Fibroblast of mammary gland (primary cell): ENCODE measurements around the gene FBXW2.

Experiments used
- DNase-seq: peaks from one replicate; pipeline ENCODE4 v3.0.0-alpha.2; 2010; ENCODE audit warnings: low read depth
- H3K4me3 ChIP-seq: 2 replicates; pipeline ENCODE4 v1.5.1; 2011; ENCODE audit warnings: low read depth, mild to moderate bottlenecking, low read length, moderate library complexity; ENCODE audit not compliant: control insufficient read depth
- TF ChIP-seq, protein P1 (sequence below): conservative IDR thresholded peaks from 2 replicates; pipeline ENCODE4 v1.5.1; 2011; ENCODE audit warnings: low read depth, low read length, inconsistent platforms; ENCODE audit not compliant: control insufficient read depth, insufficient read depth

FBXW2 gene

DNA sequence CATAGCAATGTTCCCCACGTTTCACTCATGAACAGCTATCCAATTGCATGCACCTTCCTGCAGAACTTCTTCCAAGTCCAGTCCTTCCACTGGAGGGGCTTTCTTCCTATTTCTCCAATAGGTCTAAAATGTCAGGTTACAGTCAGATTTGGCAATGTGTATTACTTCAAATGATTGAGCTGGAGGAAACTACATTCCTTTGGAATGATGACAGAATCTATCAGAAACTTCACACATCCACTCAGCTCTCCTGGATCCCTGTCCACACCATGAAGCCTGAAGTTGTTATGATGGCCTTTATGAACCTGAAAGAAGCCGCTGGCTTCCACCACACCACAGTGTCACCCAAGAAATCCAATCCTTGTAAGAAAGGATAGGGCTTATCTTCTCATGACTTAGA, 32.2 kb downstream of the FBXW2 start:
- no peak for DNase-seq

DNA sequence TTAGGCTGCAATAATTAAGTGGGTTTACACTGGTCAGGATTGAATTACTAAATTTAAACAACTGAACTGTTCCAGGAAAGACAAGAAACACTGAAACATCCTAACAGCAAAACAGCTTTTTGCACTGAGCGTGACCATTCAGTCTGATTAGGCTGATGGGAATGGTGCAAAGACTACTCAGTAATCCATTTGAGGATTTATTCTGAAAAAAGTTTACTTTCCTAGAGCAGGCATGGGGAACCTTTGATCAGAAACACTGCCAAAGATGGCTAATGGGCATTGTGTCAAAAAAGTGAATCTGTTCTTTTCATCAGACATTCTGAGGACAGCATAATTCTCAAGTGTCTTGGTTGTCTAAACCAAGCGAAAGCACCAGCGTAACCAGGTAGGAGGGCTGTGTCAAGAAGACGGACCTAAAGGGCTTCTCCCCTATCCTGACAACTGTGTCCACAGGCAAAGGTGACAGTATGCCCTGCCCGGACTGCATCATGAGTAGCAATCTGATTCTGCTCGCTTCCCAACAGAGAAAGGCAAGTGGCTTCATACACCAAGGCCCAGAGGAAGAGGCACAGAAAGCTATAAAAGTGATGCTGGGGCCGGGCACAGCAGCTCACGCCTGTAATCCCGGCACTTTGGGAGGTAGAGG, 33.3 kb downstream of the FBXW2 start:
- TF ChIP-seq, protein P1, sequence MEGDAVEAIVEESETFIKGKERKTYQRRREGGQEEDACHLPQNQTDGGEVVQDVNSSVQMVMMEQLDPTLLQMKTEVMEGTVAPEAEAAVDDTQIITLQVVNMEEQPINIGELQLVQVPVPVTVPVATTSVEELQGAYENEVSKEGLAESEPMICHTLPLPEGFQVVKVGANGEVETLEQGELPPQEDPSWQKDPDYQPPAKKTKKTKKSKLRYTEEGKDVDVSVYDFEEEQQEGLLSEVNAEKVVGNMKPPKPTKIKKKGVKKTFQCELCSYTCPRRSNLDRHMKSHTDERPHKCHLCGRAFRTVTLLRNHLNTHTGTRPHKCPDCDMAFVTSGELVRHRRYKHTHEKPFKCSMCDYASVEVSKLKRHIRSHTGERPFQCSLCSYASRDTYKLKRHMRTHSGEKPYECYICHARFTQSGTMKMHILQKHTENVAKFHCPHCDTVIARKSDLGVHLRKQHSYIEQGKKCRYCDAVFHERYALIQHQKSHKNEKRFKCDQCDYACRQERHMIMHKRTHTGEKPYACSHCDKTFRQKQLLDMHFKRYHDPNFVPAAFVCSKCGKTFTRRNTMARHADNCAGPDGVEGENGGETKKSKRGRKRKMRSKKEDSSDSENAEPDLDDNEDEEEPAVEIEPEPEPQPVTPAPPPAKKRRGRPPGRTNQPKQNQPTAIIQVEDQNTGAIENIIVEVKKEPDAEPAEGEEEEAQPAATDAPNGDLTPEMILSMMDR = no peak
- no peak for DNase-seq

More for the DNA sequence above, 32.2 kb downstream of the FBXW2 start:
- H3K4me3 ChIP-seq = no peak overlapping the region
- TF ChIP-seq, protein P1 = no peak

DNA sequence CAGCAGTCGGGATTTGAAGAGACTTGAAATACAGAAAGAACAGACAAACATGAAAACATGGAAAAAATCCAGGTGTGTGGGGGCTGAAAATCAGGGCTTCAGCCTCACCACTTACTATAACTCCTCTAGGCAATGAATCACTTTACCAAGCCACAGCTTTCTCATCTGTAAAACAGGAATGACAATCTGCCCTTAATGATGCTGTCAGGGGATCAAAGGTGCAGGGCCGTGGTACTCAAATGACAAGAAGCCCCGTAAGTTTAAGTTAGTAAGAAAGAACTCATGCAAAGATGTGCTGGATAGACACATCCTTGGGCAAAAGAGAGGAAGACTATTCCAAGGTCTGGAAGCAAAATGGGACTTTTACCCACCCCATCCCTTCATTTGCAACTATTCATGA, 34.7 kb downstream of the FBXW2 start:
- no peak for DNase-seq
- TF ChIP-seq, protein P1 = no peak
- no peak overlapping the region for H3K4me3 ChIP-seq

More for the DNA sequence above, 33.3 kb downstream of the FBXW2 start:
- no peak overlapping the region for H3K4me3 ChIP-seq

DNA sequence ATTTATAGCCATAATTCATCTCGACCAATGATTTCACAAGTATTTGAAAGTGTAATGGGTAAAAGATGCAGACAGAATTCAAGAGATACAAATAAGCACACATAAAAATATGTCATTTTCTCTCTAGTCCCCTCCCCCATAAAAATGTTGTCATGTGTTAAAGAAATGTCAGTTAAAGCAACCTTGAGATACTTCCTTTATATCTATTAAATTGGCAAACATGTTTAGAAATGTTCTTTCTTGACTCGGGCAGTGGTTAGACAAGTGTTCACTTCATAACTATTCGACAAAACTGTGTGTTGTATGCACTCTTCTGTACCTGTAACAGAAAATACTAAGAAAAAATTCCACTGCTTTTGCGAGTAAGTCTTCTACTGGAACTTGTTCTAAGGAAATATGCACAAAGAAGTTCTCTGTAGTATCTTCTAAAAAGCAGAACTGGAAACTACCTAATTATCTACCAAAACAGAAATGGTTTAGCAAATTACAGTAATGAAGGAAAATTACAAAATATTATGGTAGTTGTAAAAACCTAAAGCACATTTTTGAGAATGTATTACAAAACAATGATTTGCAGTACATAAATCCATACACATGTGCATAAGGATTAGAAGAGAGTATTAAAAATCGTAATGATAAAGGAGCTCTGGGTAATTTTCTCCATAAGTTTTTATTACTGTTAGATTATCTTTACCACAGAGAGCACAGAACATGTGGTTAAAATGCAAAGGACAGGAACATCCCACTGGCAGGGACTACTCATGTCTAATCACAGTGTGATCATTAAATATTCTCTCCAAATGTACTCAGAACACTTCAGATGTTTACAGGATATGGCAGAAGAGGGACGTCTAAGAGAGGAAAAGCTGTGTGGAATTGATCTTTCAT, 35.9 kb downstream of the FBXW2 start:
- DNase-seq = no peak
- TF ChIP-seq, protein P1 = no peak
- H3K4me3 ChIP-seq = no peak overlapping the region

DNA sequence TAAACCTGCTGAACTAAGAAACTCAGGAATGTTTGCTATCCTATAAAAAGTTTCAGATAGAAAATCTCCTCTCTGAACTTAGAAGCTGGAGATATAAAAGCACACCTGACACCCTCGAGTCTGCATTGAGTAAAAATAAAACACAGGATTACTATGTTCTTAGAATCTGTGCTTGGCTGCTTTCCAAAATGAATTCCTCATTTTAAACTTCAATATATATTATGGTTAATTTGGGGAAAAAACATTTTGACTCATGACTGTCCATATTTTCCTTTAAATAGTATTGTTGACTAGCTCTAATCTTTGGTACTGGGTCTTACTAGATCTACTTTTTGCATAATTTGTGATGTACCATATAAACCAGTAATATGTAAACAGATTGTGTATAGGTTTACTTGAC, 36.7 kb downstream of the FBXW2 start:
- TF ChIP-seq, protein P1 = no peak
- no peak for DNase-seq

DNA sequence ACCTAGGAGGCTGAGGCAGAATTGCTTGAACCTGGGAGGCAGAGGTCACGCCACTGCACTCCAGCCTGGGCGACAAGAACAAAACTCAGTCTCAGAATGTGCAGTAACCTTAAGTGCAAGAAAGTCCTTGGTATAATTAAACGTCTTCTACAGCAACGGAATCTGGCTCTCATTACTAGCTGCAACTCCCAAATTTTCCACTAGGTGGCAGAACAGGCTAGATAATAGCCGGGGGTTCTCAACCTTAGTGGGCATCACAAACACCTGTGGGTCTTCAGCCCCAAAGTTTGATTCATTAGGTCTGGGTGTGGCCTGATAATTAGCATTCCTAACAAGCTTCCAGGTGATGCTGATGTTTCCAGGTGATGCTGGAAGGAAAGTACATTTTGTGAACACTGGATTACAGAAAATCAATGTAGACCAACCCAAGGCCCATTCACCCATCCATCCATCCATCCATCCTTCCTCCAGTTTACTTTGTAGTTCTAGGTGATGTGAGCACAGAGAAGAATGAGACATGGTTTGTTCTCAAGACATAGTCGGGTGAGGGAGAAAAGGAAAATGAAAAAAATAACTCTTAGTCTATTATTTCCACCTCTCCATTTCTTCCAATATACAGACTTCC, 37.3 kb downstream of the FBXW2 start:
- peak; percentile 53 for DNase-seq
- TF ChIP-seq, protein P1 = peak; percentile 84
- no peak overlapping the region for H3K4me3 ChIP-seq

More for the DNA sequence above, 36.7 kb downstream of the FBXW2 start:
- H3K4me3 ChIP-seq = no peak overlapping the region
